Hepatocyte (in vitro differentiated cells): ENCODE results near the gene ZNF786. TPM values are rescaled to one million over a fixed set of nuclear protein-coding genes. Genes with fewer than 3 reads are reported as not detected.

Source experiments
- DNase-seq: peaks from one replicate; pipeline ENCODE4 v3.0.0-alpha.2; 2016; ENCODE audit warnings: low spot score
- H2AFZ ChIP-seq: fragments of 200-600 bp; sonication (generic); 2 replicates; pipeline ENCODE4 v1.6.0; 2016; ENCODE audit warnings: antibody characterized with exemption, mild to moderate bottlenecking
- H3K27ac ChIP-seq: fragments of 200-600 bp; sonication (generic); 2 replicates; pipeline ENCODE4 v1.5.1; 2016; ENCODE audit warnings: mild to moderate bottlenecking
- H3K27me3 ChIP-seq: fragments of 200-600 bp; sonication (generic); 2 replicates; pipeline ENCODE4 v1.6.1; 2016
- H3K36me3 ChIP-seq: fragments of 200-600 bp; sonication (generic); replicated peaks from 2 replicates; pipeline ENCODE4 v1.5.1; 2016; ENCODE audit warnings: low read depth; ENCODE audit not compliant: insufficient read depth
- H3K4me1 ChIP-seq: fragments of 200-600 bp; sonication (generic); 2 replicates; pipeline ENCODE4 v1.5.1; 2016; ENCODE audit warnings: mild to moderate bottlenecking, moderate library complexity; ENCODE audit not compliant: insufficient read depth
- H3K4me2 ChIP-seq: fragments of 200-600 bp; sonication (generic); 2 replicates; pipeline ENCODE4 v1.6.0; 2016
- H3K4me3 ChIP-seq: fragments of 200-600 bp; sonication (generic); 2 replicates; pipeline ENCODE4 v1.5.1; 2016; ENCODE audit warnings: mild to moderate bottlenecking
- H3K79me2 ChIP-seq: fragments of 200-600 bp; sonication (generic); 2 replicates; pipeline ENCODE4 v1.6.0; 2017; ENCODE audit warnings: mild to moderate bottlenecking
- H3K9me2 ChIP-seq: fragments of 200-600 bp; sonication (generic); replicated peaks from 2 replicates; pipeline ENCODE4 v1.6.0; 2017; ENCODE audit warnings: mild to moderate bottlenecking; ENCODE audit not compliant: insufficient read depth
- H3K9me3 ChIP-seq: fragments of 200-600 bp; sonication (generic); 2 replicates; pipeline ENCODE4 v1.5.1; 2016; ENCODE audit warnings: low read depth, mild to moderate bottlenecking
- H4K20me1 ChIP-seq: fragments of 200-600 bp; sonication (generic); 2 replicates; pipeline ENCODE4 v1.6.0; 2016; ENCODE audit warnings: mild to moderate bottlenecking; ENCODE audit not compliant: insufficient read depth, poor library complexity, severe bottlenecking
- EZH2 ChIP-seq: fragments of 200-600 bp; sonication (generic); IDR thresholded peaks from 2 replicates; pipeline ENCODE4 v1.6.1; 2016; ENCODE audit warnings: antibody characterized with exemption, mild to moderate bottlenecking, borderline replicate concordance
- EZH2phosphoT487 ChIP-seq: fragments of 200-600 bp; sonication (generic); IDR thresholded peaks from one replicate; pipeline ENCODE4 v1.6.1; 2018; ENCODE audit warnings: antibody characterized with exemption, mild to moderate bottlenecking, low read depth, moderate library complexity; ENCODE audit not compliant: unreplicated experiment, severe bottlenecking
- WGBS: methylation state at CpG from one replicate; pipeline ENCODE4 v1.1.6; 2016; ENCODE audit warnings: low lambda C conversion rate; ENCODE audit errors: missing lambda C conversion rate; 5-methylcytosine and 5-hydroxymethylcytosine counted together
- polyA plus RNA-seq: library from polyadenylated mRNA; unstranded; fragments of >200 nt; fragmentation: Nextera tagmentation; extraction: Ambion mirVana; gene quantifications from 2 replicates; pipeline ENCODE4 v1.2.1, GENCODE V29; 2016
- total RNA-seq: library from RNA; depleted of rRNA; stranded (reverse); fragments of >200 nt; gene quantifications from 2 replicates; pipeline ENCODE4 v1.2.3, GENCODE V29; 2014
- TF ChIP-seq, protein P1 (sequence below): fragments of 200-600 bp; sonication (generic); IDR thresholded peaks from 2 replicates; pipeline ENCODE4 v1.5.1; 2016; ENCODE audit warnings: antibody characterized with exemption, mild to moderate bottlenecking; ENCODE audit not compliant: poor library complexity

Gene ZNF786
- total and polyA plus RNA-seq, 2 experiments from 2014 or later, result 5.7 to 6.9 TPM

DNA sequence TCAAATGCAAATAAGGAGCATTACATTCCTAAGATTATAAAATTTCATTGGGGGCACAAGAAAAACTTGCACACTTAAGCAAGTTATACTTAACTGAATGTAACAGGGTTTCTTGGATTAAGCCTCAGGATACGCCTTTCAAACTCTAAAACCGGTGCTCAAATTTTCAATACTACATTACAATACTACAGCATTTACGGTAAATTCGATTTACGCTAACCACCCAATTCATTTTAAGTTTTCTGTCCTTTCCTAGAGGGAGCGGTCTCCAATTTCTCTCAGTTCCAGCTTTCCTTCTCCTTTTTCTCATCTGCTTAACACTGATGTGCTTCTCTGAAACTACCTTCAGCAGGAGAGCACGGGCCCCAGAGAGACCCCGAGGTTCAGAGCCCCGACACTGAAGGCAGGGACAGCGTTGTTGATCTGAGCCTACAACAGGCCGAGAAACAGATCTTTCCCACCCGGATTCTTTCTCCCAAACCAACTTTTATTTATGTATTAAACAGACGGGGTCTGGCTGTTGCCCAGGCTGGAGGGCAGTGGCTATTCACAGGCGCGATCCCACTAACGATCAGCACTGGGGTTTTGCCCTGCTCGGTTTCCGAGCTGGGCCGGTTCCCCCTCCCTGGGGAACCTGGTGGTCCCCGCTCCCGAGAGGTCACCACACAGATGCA, 34.8 kb upstream of the ZNF786 start:
- peaks cover 11% of the 10 kb centered on the region for H3K4me1 ChIP-seq
- no peaks in the 10 kb centered on the region for H3K27me3 ChIP-seq
- no peak for DNase-seq
- H3K4me3 ChIP-seq, result peak overlapping the region; percentile 100
- H3K79me2 ChIP-seq, result peaks cover 44% of the 10 kb centered on the region
- H2AFZ ChIP-seq, result peak overlapping the region; percentile 99
- H4K20me1 ChIP-seq, result no peaks in the 10 kb centered on the region
- peak overlapping the region; percentile 90 for H3K4me2 ChIP-seq
- H3K36me3 ChIP-seq, result no peaks in the 10 kb centered on the region
- TF ChIP-seq EZH2phosphoT487 (no peak), EZH2 (no peak)
- TF ChIP-seq, protein P1, sequence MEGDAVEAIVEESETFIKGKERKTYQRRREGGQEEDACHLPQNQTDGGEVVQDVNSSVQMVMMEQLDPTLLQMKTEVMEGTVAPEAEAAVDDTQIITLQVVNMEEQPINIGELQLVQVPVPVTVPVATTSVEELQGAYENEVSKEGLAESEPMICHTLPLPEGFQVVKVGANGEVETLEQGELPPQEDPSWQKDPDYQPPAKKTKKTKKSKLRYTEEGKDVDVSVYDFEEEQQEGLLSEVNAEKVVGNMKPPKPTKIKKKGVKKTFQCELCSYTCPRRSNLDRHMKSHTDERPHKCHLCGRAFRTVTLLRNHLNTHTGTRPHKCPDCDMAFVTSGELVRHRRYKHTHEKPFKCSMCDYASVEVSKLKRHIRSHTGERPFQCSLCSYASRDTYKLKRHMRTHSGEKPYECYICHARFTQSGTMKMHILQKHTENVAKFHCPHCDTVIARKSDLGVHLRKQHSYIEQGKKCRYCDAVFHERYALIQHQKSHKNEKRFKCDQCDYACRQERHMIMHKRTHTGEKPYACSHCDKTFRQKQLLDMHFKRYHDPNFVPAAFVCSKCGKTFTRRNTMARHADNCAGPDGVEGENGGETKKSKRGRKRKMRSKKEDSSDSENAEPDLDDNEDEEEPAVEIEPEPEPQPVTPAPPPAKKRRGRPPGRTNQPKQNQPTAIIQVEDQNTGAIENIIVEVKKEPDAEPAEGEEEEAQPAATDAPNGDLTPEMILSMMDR, result no peak
- H3K9me2 ChIP-seq, result no peaks in the 10 kb centered on the region
- peak overlapping the region; percentile 100 for H3K27ac ChIP-seq
- 2% methylated on average over 20 of the region's 21 CpGs for WGBS
- no peaks in the 10 kb centered on the region for H3K9me3 ChIP-seq

GRCh38 chr7:149109969-149110368, 19.5 kb upstream of the ZNF786 start:
- Histone ChIP-seq H3K4me1 (no peaks in the 10 kb centered on the region), H3K79me2 (no peaks in the 10 kb centered on the region), H3K27me3 (no peaks in the 10 kb centered on the region), H3K4me2 (no peak overlapping the region), H3K27ac (no peak overlapping the region), H3K36me3 (no peaks in the 10 kb centered on the region), H4K20me1 (no peaks in the 10 kb centered on the region), H2AFZ (no peak overlapping the region), H3K9me2 (no peaks in the 10 kb centered on the region), H3K4me3 (no peak overlapping the region), H3K9me3 (no peaks in the 10 kb centered on the region)
- no peak for TF ChIP-seq EZH2phosphoT487
- WGBS, result 95% methylated on average over 12 of the region's 12 CpGs
- DNase-seq, result no peak

DNA sequence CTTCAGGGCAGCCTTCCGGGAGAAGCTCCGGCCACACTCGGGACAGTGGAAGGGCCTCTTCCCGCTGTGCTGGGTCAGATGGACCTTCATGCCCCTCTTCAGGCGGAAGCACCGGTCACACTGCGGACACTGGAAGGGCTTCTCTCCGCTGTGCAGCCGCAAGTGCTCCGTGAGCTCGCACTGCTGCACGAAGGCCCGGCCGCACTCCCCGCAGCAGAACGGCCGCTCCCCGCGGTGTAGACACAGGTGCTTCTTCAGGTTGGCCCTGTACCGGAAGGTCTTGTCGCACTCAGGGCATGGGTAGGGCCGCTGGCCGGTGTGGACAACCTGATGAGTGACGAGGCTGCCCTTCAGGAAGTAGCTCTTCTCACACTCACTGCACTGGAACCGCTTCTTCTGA, 14.2 kb upstream of the ZNF786 start:
- no peak for DNase-seq
- no peaks in the 10 kb centered on the region for H3K79me2 ChIP-seq
- H3K36me3 ChIP-seq, result no peaks in the 10 kb centered on the region
- no peak overlapping the region for H3K4me2 ChIP-seq
- WGBS, result 98% methylated on average over 25 of the region's 25 CpGs
- H4K20me1 ChIP-seq, result no peaks in the 10 kb centered on the region
- H3K27me3 ChIP-seq, result no peaks in the 10 kb centered on the region
- no peak overlapping the region for H2AFZ ChIP-seq
- no peak overlapping the region for H3K27ac ChIP-seq
- H3K4me3 ChIP-seq, result no peak overlapping the region
- no peaks in the 10 kb centered on the region for H3K9me3 ChIP-seq
- H3K9me2 ChIP-seq, result no peaks in the 10 kb centered on the region
- TF ChIP-seq, protein P1, result no peak
- TF ChIP-seq EZH2 (no peak), EZH2phosphoT487 (no peak)
- no peaks in the 10 kb centered on the region for H3K4me1 ChIP-seq

- Histone ChIP-seq H2AFZ (no peak overlapping the region), H3K27me3 (no peaks in the 10 kb centered on the region), H3K27ac (no peak overlapping the region), H4K20me1 (no peaks in the 10 kb centered on the region), H3K4me2 (no peak overlapping the region), H3K36me3 (no peaks in the 10 kb centered on the region), H3K79me2 (no peaks in the 10 kb centered on the region), H3K9me3 (no peaks in the 10 kb centered on the region), H3K4me1 (no peaks in the 10 kb centered on the region), H3K9me2 (no peaks in the 10 kb centered on the region), H3K4me3 (no peak overlapping the region)
- WGBS, result 97% methylated on average over 35 of the region's 35 CpGs
- DNase-seq, result no peak
- TF ChIP-seq EZH2 (no peak), EZH2phosphoT487 (no peak)
- TF ChIP-seq, protein P1, result no peak
Observed at GRCh38 chr7:149104214-149104613, 13.7 kb upstream of the ZNF786 start.
